IMR-90 (cell line): Measurements from ENCODE around the gene SIK2. TPM values are rescaled to one million over a fixed set of nuclear protein-coding genes. Genes with fewer than 3 reads are reported as not detected.

Experiments
- ATAC-seq: fragments of 200-7000 bp; cut with Tn5 transposase; 2 replicates; pipeline ENCODE4 v1.9.1; 2020; ENCODE audit warnings: low read depth, mild to moderate bottlenecking, moderate library complexity
- BruUV-seq: library from RNA; stranded (reverse); fragments of 400-500 nt; replicated peaks from 2 replicates; lab custom pipeline; 2021; lab: Mats Ljungman, UMichigan
- CTCF ChIA-PET: fragments of 300-600 bp; formaldehyde crosslinking; extraction: SDS; loops from one replicate; lab custom pipeline; 2021; ENCODE audit warnings: antibody characterized with exemption; lab: Yijun Ruan, JAX
- POLR2A ChIA-PET: fragments of 300-600 bp; sonication (Branson Sonifier 250); formaldehyde crosslinking; loops from one replicate; lab custom pipeline; 2022; ENCODE audit warnings: antibody characterized with exemption; ENCODE audit not compliant: unreplicated experiment; lab: Charles Lee
- DNase-seq: peaks from one replicate; pipeline ENCODE4 v3.0.0; 2013
- H2AFZ ChIP-seq: replicated peaks from 2 replicates; pipeline ENCODE3; 2013; ENCODE audit warnings: low read length, mild to moderate bottlenecking; ENCODE audit not compliant: poor library complexity
- H2AK5ac ChIP-seq: 2 replicates; pipeline ENCODE4 v1.6.1; 2013; ENCODE audit warnings: low read depth, low read length, inconsistent platforms
- H2AK9ac ChIP-seq: replicated peaks from 2 replicates; pipeline ENCODE3; 2013; ENCODE audit warnings: mild to moderate bottlenecking, low read depth, low read length, moderate library complexity; ENCODE audit not compliant: poor library complexity
- H2BK120ac ChIP-seq: 2 replicates; pipeline ENCODE4 v1.6.1; 2013; ENCODE audit warnings: low read depth, low read length, inconsistent platforms
- H2BK15ac ChIP-seq: 3 replicates; pipeline ENCODE4 v1.6.1; 2013; ENCODE audit warnings: low read depth, low read length, inconsistent platforms
- H2BK20ac ChIP-seq: 2 replicates; pipeline ENCODE4 v1.6.1; 2013; ENCODE audit warnings: low read depth, mild to moderate bottlenecking, inconsistent platforms, low read length, moderate library complexity
- H2BK5ac ChIP-seq: 2 replicates; pipeline ENCODE4 v1.6.1; 2013; ENCODE audit warnings: mild to moderate bottlenecking, low read depth, low read length, inconsistent platforms; ENCODE audit not compliant: poor library complexity, severe bottlenecking
- H3K14ac ChIP-seq: replicated peaks from 2 replicates; pipeline ENCODE4 v1.6.1; 2013; ENCODE audit warnings: low read depth, low read length, inconsistent platforms
- H3K18ac ChIP-seq: 2 replicates; pipeline ENCODE4 v1.6.1; 2013; ENCODE audit warnings: low read depth, low read length, control low read depth
- H3K23ac ChIP-seq: 2 replicates; pipeline ENCODE4 v1.6.1; 2013; ENCODE audit warnings: low read depth, low read length, inconsistent platforms
- H3K27ac ChIP-seq: 2 replicates; pipeline ENCODE4 v1.5.1; 2013; ENCODE audit warnings: mild to moderate bottlenecking, control low read depth, low read length; ENCODE audit not compliant: insufficient read depth
- H3K27me3 ChIP-seq: 2 replicates; pipeline ENCODE4 v1.6.1; 2013; ENCODE audit warnings: low read length; ENCODE audit not compliant: control insufficient read depth, insufficient read depth
- H3K36me3 ChIP-seq: 2 replicates; pipeline ENCODE4 v1.6.1; 2013; ENCODE audit warnings: low read length, mixed read lengths; ENCODE audit not compliant: control insufficient read depth, insufficient read depth
- H3K4ac ChIP-seq: 2 replicates; pipeline ENCODE4 v1.6.1; 2013; ENCODE audit warnings: low read depth, low read length, inconsistent platforms
- H3K4me1 ChIP-seq: 2 replicates; pipeline ENCODE4 v1.6.1; 2013; ENCODE audit warnings: low read length, mixed read lengths; ENCODE audit not compliant: control insufficient read depth, insufficient read depth
- H3K4me2 ChIP-seq: 2 replicates; pipeline ENCODE4 v1.6.1; 2013; ENCODE audit warnings: low read depth, mild to moderate bottlenecking, control low read depth, low read length, moderate library complexity
- H3K4me3 ChIP-seq: 2 replicates; pipeline ENCODE4 v1.5.1; 2013; ENCODE audit warnings: low read depth, mild to moderate bottlenecking, control low read depth, low read length, moderate library complexity; ENCODE audit not compliant: insufficient read depth
- H3K56ac ChIP-seq: 2 replicates; pipeline ENCODE4 v1.6.1; 2013; ENCODE audit warnings: low read length, inconsistent platforms; ENCODE audit not compliant: insufficient read depth; ENCODE audit errors: extremely low read depth
- H3K79me1 ChIP-seq, 2 experiments: 2 replicates each; pipeline ENCODE4 v1.6.1; 2013; ENCODE audit warnings: low read length in 2 of 2, inconsistent platforms in 1 of 2, low read depth in 1 of 2
- H3K9ac ChIP-seq: 2 replicates; pipeline ENCODE4 v1.6.1; 2013; ENCODE audit warnings: low read depth, low read length, control low read depth
- H3K9me1 ChIP-seq: 2 replicates; pipeline ENCODE4 v1.6.1; 2013; ENCODE audit warnings: low read length, inconsistent platforms; ENCODE audit not compliant: insufficient read depth
- H3K9me3 ChIP-seq: 2 replicates; pipeline ENCODE4 v1.6.1; 2013; ENCODE audit warnings: low read length; ENCODE audit not compliant: control insufficient read depth, insufficient read depth
- H4K20me1 ChIP-seq: 2 replicates; pipeline ENCODE4 v1.6.1; 2013; ENCODE audit warnings: low read length, inconsistent platforms; ENCODE audit not compliant: insufficient read depth
- H4K5ac ChIP-seq: 2 replicates; pipeline ENCODE4 v1.6.1; 2013; ENCODE audit warnings: mild to moderate bottlenecking, low read depth, low read length, control low read depth
- H4K8ac ChIP-seq, 2 experiments: 2 replicates each; pipeline ENCODE4 v1.6.1; 2013; ENCODE audit warnings: low read depth in 2 of 2, low read length in 2 of 2, control low read depth in 1 of 2, inconsistent platforms in 1 of 2
- H4K91ac ChIP-seq: 2 replicates; pipeline ENCODE4 v1.6.1; 2013; ENCODE audit warnings: low read depth, low read length, inconsistent platforms; ENCODE audit not compliant: insufficient read depth
- MAZ ChIP-seq: IDR thresholded peaks from 2 replicates; pipeline ENCODE4 v1.6.1; 2012; ENCODE audit warnings: low read depth, mild to moderate bottlenecking, low read length, improper control_type of control experiment, moderate library complexity, borderline replicate concordance
- dilution Hi-C: fragments of 300-500 bp; cut with HindIII; formaldehyde crosslinking; loops from one replicate; pipeline ENCODE4 v1.14.3; 2018; ENCODE audit warnings: low sequenced_read_pairs; ENCODE audit not compliant: unreplicated experiment
- in situ Hi-C: fragments of 300-500 bp; cut with MboI; formaldehyde crosslinking; loops from 3 replicates; pipeline ENCODE4 v1.14.3; 2019; ENCODE audit warnings: low sequenced_read_pairs, inconsistent platforms, mixed read lengths
- intact Hi-C: fragments of 100-400 bp; cut with micrococcal nuclease; formaldehyde crosslinking; loops from 2 replicates; pipeline ENCODE4 v1.10.0; 2022
- polyA plus RNA-seq, 3 experiments: library from polyadenylated mRNA; depleted of rRNA; stranded (reverse); fragments of >200 nt; gene quantifications; 2 replicates each; pipeline ENCODE4 v1.2.3, GENCODE V29; 2012; ENCODE audit warnings: low replicate concordance in 1 of 3
- total RNA-seq: library from RNA; depleted of rRNA; stranded (reverse); fragments of >200 nt; gene quantifications from 2 replicates; pipeline ENCODE4 v1.2.3, GENCODE V29; 2012
- TF ChIP-seq, protein P1 (sequence below): conservative IDR thresholded peaks from 2 replicates; pipeline ENCODE4 v1.5.1; 2012; ENCODE audit warnings: mild to moderate bottlenecking, low read depth, low read length, improper control_type of control experiment

SIK2 gene
- total and polyA plus RNA-seq, 2 of the 4 experiments (the other 2 are of a cell fraction) = 7.9 to 10.4 TPM

DNA sequence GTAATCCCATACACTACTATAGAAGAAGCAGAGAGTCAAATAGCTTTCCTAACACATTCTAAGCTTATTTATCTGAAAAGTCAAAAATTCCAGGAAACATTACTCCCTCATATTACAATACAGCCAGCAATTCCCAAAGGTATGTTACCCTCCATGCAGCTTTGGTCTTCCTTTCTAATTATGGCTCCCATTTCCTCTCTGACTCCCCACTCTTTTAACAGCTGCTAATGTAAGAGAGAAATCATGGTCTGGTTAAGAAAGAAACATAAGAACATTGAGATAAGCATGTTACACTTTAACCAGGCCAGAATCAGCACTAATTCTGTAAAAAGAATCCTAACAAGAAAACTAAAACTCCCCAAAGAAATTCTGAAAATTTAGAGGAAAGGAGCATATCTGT is 157.1 kb downstream of the SIK2 start:
- no peak overlapping the region for H3K23ac ChIP-seq
- no peaks in the 10 kb centered on the region for H3K9me3 ChIP-seq
- no peaks in the 10 kb centered on the region for H4K20me1 ChIP-seq
- H3K18ac ChIP-seq = no peak overlapping the region
- peaks cover 29 to 50% of the 10 kb centered on the region in 2 experiments for H3K79me1 ChIP-seq
- no peak overlapping the region for H2AK5ac ChIP-seq
- no peak overlapping the region for H4K5ac ChIP-seq
- TF ChIP-seq MAZ = no peak
- TF ChIP-seq, protein P1, sequence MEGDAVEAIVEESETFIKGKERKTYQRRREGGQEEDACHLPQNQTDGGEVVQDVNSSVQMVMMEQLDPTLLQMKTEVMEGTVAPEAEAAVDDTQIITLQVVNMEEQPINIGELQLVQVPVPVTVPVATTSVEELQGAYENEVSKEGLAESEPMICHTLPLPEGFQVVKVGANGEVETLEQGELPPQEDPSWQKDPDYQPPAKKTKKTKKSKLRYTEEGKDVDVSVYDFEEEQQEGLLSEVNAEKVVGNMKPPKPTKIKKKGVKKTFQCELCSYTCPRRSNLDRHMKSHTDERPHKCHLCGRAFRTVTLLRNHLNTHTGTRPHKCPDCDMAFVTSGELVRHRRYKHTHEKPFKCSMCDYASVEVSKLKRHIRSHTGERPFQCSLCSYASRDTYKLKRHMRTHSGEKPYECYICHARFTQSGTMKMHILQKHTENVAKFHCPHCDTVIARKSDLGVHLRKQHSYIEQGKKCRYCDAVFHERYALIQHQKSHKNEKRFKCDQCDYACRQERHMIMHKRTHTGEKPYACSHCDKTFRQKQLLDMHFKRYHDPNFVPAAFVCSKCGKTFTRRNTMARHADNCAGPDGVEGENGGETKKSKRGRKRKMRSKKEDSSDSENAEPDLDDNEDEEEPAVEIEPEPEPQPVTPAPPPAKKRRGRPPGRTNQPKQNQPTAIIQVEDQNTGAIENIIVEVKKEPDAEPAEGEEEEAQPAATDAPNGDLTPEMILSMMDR = no peak
- ChIA-PET CTCF (interaction anchor here (1.0 to 1.1 kb wide), 2 partner anchors 11 to 155 kb away, joined by 3 read pairs; no protein-coding TSS in a partner anchor), POLR2A (no interaction called here)
- no peak overlapping the region for H3K4me3 ChIP-seq
- intact Hi-C loops (no loop called here), dilution Hi-C loops (no loop called here), in situ Hi-C loops (no loop called here)
- no peak overlapping the region for H3K9ac ChIP-seq
- H3K4ac ChIP-seq = no peak overlapping the region
- no peak overlapping the region for H3K27ac ChIP-seq
- no peaks in the 10 kb centered on the region for H3K27me3 ChIP-seq
- no peak overlapping the region for H3K14ac ChIP-seq
- ATAC-seq = no peak
- no peak overlapping the region for H3K56ac ChIP-seq
- no peak overlapping the region for H4K8ac ChIP-seq
- H2BK120ac ChIP-seq = no peak overlapping the region
- H4K91ac ChIP-seq = no peak overlapping the region
- no peak overlapping the region for H3K4me2 ChIP-seq
- peaks cover 3% of the 10 kb centered on the region; the same call in 1 of the 2 replicates for H3K9me1 ChIP-seq
- no peak for DNase-seq
- H2AFZ ChIP-seq = no peak overlapping the region
- no peak overlapping the region for H2BK20ac ChIP-seq
- peaks cover 3% of the 10 kb centered on the region; the same call in 1 of the 2 replicates for H3K4me1 ChIP-seq
- H3K36me3 ChIP-seq = peaks cover 62% of the 10 kb centered on the region
- no TSS peak for BruUV-seq
- no peak overlapping the region for H2AK9ac ChIP-seq
- no peak overlapping the region for H2BK15ac ChIP-seq
- no peak overlapping the region for H2BK5ac ChIP-seq
